Epithelial cell of proximal tubule (primary cell): ENCODE data around the gene PRKCH. TPM values are rescaled to one million over a fixed set of nuclear protein-coding genes. Genes with fewer than 3 reads are reported as not detected.

Experiments used
- DNase-seq: peaks from one replicate; pipeline ENCODE4 v3.0.0-alpha.2; 2011; ENCODE audit warnings: low read depth
- H3K4me3 ChIP-seq: 2 replicates; pipeline ENCODE4 v1.5.1; 2011; ENCODE audit warnings: low read depth, mild to moderate bottlenecking, low read length
- CTCF ChIP-seq: conservative IDR thresholded peaks from 2 replicates; pipeline ENCODE4 v1.5.1; 2012; ENCODE audit warnings: low read depth, mild to moderate bottlenecking, low read length
- total RNA-seq: library from RNA; depleted of rRNA; stranded (reverse); fragments of >200 nt; gene quantifications from 2 replicates; pipeline ENCODE4 v1.2.3, GENCODE V29; 2015

The PRKCH gene
- total RNA-seq, 1 donor from 2014 or later: 7.6 TPM

GRCh38 chr14:61320806-61321384, 484 bp upstream of the PRKCH start:
- DNase-seq: no peak
- no peak for TF ChIP-seq CTCF
- H3K4me3 ChIP-seq: peak overlapping the region; percentile 50

- H3K4me3 ChIP-seq: peak overlapping the region; percentile 50
- no peak for DNase-seq
- TF ChIP-seq CTCF: no peak
Measured at GRCh38 chr14:61322011-61322798, 826 bp downstream of the PRKCH start.

GRCh38 chr14:61322799-61323290, 1.5 kb downstream of the PRKCH start:
- DNase-seq: no peak
- H3K4me3 ChIP-seq: peak overlapping the region; percentile 21
- no peak for TF ChIP-seq CTCF

GRCh38 chr14:61323970-61324369, 2.6 kb downstream of the PRKCH start:
- no peak overlapping the region for H3K4me3 ChIP-seq
- no peak for DNase-seq
- no peak for TF ChIP-seq CTCF

- no peak for TF ChIP-seq CTCF
- no peak overlapping the region for H3K4me3 ChIP-seq
- no peak for DNase-seq
Measured at GRCh38 chr14:61325166-61325565, 3.8 kb downstream of the PRKCH start.

- no peak overlapping the region for H3K4me3 ChIP-seq
- no peak for TF ChIP-seq CTCF
- no peak for DNase-seq
Measured at GRCh38 chr14:61326146-61326545, 4.8 kb downstream of the PRKCH start.
